ENCODE measurements around the gene COL15A1.

COL15A1 gene

GRCh38 chr9:99073985-99074901 is 130.5 kb downstream of the COL15A1 start:
- Histone ChIP-seq H3F3A (ENCODE audit: control insufficient read depth, insufficient read depth) (no peaks in the 10 kb centered on the region), H3K27me3 (ENCODE audit: control insufficient read depth, low read length) (no peaks in the 10 kb centered on the region), H3K4me1 (ENCODE audit: control insufficient read depth, low read length) (peaks cover 9% of the 10 kb centered on the region), H3K4me3 (ENCODE audit: low read length) (no peak overlapping the region), H3K79me2 (ENCODE audit: control insufficient read depth, low read length) (no peaks in the 10 kb centered on the region), H3K9me3 (ENCODE audit: control insufficient read depth, insufficient read depth, low read length) (no peaks in the 10 kb centered on the region), H4K20me1 (ENCODE audit: control insufficient read depth, insufficient read depth, low read depth, low read length) (no peaks in the 10 kb centered on the region), H3K36me3 (ENCODE audit: control insufficient read depth, low read length) (no peaks in the 10 kb centered on the region), H3K9me2 (replicated peaks; ENCODE audit: control insufficient read depth, low read length) (no peaks in the 10 kb centered on the region), H3K4me2 (ENCODE audit: low read length) (no peak overlapping the region), H3K27ac (ENCODE audit: low read depth, low read length) (no peak overlapping the region)
- TF ChIP-seq CTCF (IDR thresholded peaks at IDR 0.05; ENCODE audit: low read depth, low read length, poor library complexity, severe bottlenecking) = no peak
- TF ChIP-seq EZH2phosphoT487 (IDR thresholded peaks at IDR 0.05; ENCODE audit: borderline replicate concordance, low read length) = no peak

GRCh38 chr9:99074902-99075245 is 131.2 kb downstream of the COL15A1 start:
- Histone ChIP-seq H3K27ac (ENCODE audit: low read depth, low read length) (no peak overlapping the region), H3K79me2 (ENCODE audit: control insufficient read depth, low read length) (no peaks in the 10 kb centered on the region), H3K4me1 (ENCODE audit: control insufficient read depth, low read length) (peaks cover 9% of the 10 kb centered on the region), H4K20me1 (ENCODE audit: control insufficient read depth, insufficient read depth, low read depth, low read length) (no peaks in the 10 kb centered on the region), H3K9me3 (ENCODE audit: control insufficient read depth, insufficient read depth, low read length) (no peaks in the 10 kb centered on the region), H3K4me2 (ENCODE audit: low read length) (no peak overlapping the region), H3K4me3 (ENCODE audit: low read length) (no peak overlapping the region), H3K36me3 (ENCODE audit: control insufficient read depth, low read length) (no peaks in the 10 kb centered on the region), H3K27me3 (ENCODE audit: control insufficient read depth, low read length) (no peaks in the 10 kb centered on the region), H3K9me2 (replicated peaks; ENCODE audit: control insufficient read depth, low read length) (no peaks in the 10 kb centered on the region), H3F3A (ENCODE audit: control insufficient read depth, insufficient read depth) (no peaks in the 10 kb centered on the region)
- TF ChIP-seq CTCF (IDR thresholded peaks at IDR 0.05; ENCODE audit: low read depth, low read length, poor library complexity, severe bottlenecking) = no peak
- no peak for TF ChIP-seq EZH2phosphoT487 (IDR thresholded peaks at IDR 0.05; ENCODE audit: borderline replicate concordance, low read length)

DNA sequence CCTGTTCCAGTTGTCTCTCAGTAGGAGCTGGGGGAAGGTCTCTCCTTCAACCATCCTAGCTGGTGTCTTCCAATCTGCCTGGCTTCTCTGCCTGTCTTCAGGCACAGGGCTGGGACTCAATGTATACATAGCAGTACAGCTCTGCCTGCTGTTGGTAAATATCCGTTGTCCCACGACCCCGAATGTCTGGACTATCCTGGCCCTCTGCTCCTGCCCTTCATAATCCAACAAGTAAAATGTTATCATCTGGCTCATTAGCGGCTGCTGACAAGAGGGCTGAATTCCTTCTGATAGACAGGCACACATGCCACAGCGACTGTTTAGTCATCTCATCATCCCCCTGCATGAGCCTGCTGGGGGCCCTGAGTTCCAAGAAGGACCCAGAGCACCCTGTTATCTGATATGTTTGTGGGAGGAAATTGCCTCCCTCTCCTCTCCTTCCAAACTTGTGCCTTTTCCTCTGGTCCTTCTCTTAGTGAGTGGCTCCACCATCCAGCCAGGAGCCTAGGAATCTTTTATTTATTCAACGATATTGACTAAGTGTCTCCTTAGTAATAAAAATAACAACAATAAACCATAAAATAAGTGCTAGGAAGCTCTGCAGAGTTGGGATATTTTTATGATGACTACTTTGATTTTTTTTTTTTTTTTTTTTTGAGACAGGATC is 131.7 kb downstream of the COL15A1 start:
- Histone ChIP-seq H3F3A (ENCODE audit: control insufficient read depth, insufficient read depth) (no peaks in the 10 kb centered on the region), H3K27me3 (ENCODE audit: control insufficient read depth, low read length) (no peaks in the 10 kb centered on the region), H3K36me3 (ENCODE audit: control insufficient read depth, low read length) (no peaks in the 10 kb centered on the region), H3K79me2 (ENCODE audit: control insufficient read depth, low read length) (no peaks in the 10 kb centered on the region), H3K27ac (ENCODE audit: low read depth, low read length) (no peak overlapping the region), H3K9me3 (ENCODE audit: control insufficient read depth, insufficient read depth, low read length) (no peaks in the 10 kb centered on the region), H3K9me2 (replicated peaks; ENCODE audit: control insufficient read depth, low read length) (no peaks in the 10 kb centered on the region), H4K20me1 (ENCODE audit: control insufficient read depth, insufficient read depth, low read depth, low read length) (no peaks in the 10 kb centered on the region), H3K4me1 (ENCODE audit: control insufficient read depth, low read length) (peaks cover 9% of the 10 kb centered on the region), H3K4me3 (ENCODE audit: low read length) (no peak overlapping the region), H3K4me2 (ENCODE audit: low read length) (no peak overlapping the region)
- no peak for TF ChIP-seq CTCF (IDR thresholded peaks at IDR 0.05; ENCODE audit: low read depth, low read length, poor library complexity, severe bottlenecking)
- no peak for TF ChIP-seq EZH2phosphoT487 (IDR thresholded peaks at IDR 0.05; ENCODE audit: borderline replicate concordance, low read length)
